H9 (cell line): ENCODE data around the gene FBXL7. TPM values are rescaled to one million over a fixed set of nuclear protein-coding genes. Genes with fewer than 3 reads are reported as not detected.

Experiments used
- DNase-seq: peaks from one replicate; pipeline ENCODE4 v3.0.0-alpha.2; 2017
- H2AFZ ChIP-seq: one replicate; pipeline ENCODE4 v1.6.1; 2013; ENCODE audit warnings: mild to moderate bottlenecking, low read length, control low read depth, moderate library complexity
- H2AK5ac ChIP-seq: 2 replicates; pipeline ENCODE4 v1.6.1; 2013; ENCODE audit warnings: low read length, control low read depth, mixed read lengths; ENCODE audit not compliant: insufficient read length
- H2BK120ac ChIP-seq: one replicate; pipeline ENCODE4 v1.6.1; 2013; ENCODE audit warnings: low read depth, mild to moderate bottlenecking, low read length, control low read depth, inconsistent platforms; ENCODE audit not compliant: poor library complexity, severe bottlenecking
- H2BK12ac ChIP-seq: 2 replicates; pipeline ENCODE4 v1.6.1; 2013; ENCODE audit warnings: low read length, control low read depth, mixed read lengths, low read depth; ENCODE audit not compliant: insufficient read length
- H2BK15ac ChIP-seq: 2 replicates; pipeline ENCODE4 v1.6.1; 2013; ENCODE audit warnings: low read depth, low read length, control low read depth
- H2BK20ac ChIP-seq: one replicate; pipeline ENCODE4 v1.6.1; 2013; ENCODE audit warnings: low read depth, mild to moderate bottlenecking, low read length, control low read depth, inconsistent platforms; ENCODE audit not compliant: poor library complexity, severe bottlenecking
- H2BK5ac ChIP-seq: 2 replicates; pipeline ENCODE4 v1.6.1; 2013; ENCODE audit warnings: low read length, control low read depth, mixed read lengths; ENCODE audit not compliant: insufficient read length
- H3K14ac ChIP-seq: 2 replicates; pipeline ENCODE4 v1.6.1; 2013; ENCODE audit warnings: low read length, control low read depth; ENCODE audit not compliant: insufficient read depth
- H3K18ac ChIP-seq: 2 replicates; pipeline ENCODE4 v1.6.1; 2013; ENCODE audit warnings: low read depth, mild to moderate bottlenecking, mixed read lengths, low read length, control low read depth; ENCODE audit not compliant: insufficient read length
- H3K23ac ChIP-seq: 2 replicates; pipeline ENCODE4 v1.6.1; 2013; ENCODE audit warnings: low read length, control low read depth, mixed read lengths, low read depth; ENCODE audit not compliant: insufficient read length
- H3K23me2 ChIP-seq: 2 replicates; pipeline ENCODE4 v1.6.1; 2013; ENCODE audit warnings: low read depth, mild to moderate bottlenecking, mixed read lengths, low read length, control low read depth; ENCODE audit not compliant: insufficient read length, poor library complexity, severe bottlenecking
- H3K27ac ChIP-seq: 2 replicates; pipeline ENCODE4 v1.5.1; 2013; ENCODE audit warnings: low read length, control low read depth, mixed read lengths, low read depth; ENCODE audit not compliant: insufficient read length
- H3K27me3 ChIP-seq: 2 replicates; pipeline ENCODE4 v1.6.1; 2013; ENCODE audit warnings: low read length, control low read depth, inconsistent platforms; ENCODE audit not compliant: insufficient read depth
- H3K4ac ChIP-seq: 2 replicates; pipeline ENCODE4 v1.6.1; 2013; ENCODE audit warnings: low read depth, mild to moderate bottlenecking, control low read depth, inconsistent platforms, low read length, moderate library complexity
- H3K4me1 ChIP-seq: 2 replicates; pipeline ENCODE4 v1.6.1; 2013; ENCODE audit warnings: low read length, control low read depth, inconsistent platforms; ENCODE audit not compliant: insufficient read depth
- H3K4me2 ChIP-seq: 2 replicates; pipeline ENCODE4 v1.6.1; 2013; ENCODE audit warnings: low read length, control low read depth, mixed read lengths; ENCODE audit not compliant: insufficient read length, insufficient read depth
- H3K56ac ChIP-seq: 2 replicates; pipeline ENCODE4 v1.6.1; 2013; ENCODE audit warnings: low read depth, mild to moderate bottlenecking, mixed read lengths, low read length, control low read depth; ENCODE audit not compliant: insufficient read length
- H3K79me1 ChIP-seq: 2 replicates; pipeline ENCODE4 v1.6.1; 2013; ENCODE audit warnings: low read depth, mild to moderate bottlenecking, moderate library complexity, low read length, control low read depth, inconsistent platforms; ENCODE audit not compliant: insufficient read depth, poor library complexity, severe bottlenecking
- H3K79me2 ChIP-seq: 2 replicates; pipeline ENCODE4 v1.6.1; 2013; ENCODE audit warnings: low read length, control low read depth, inconsistent platforms; ENCODE audit not compliant: insufficient read depth
- H3K9ac ChIP-seq: 2 replicates; pipeline ENCODE4 v1.6.1; 2013; ENCODE audit warnings: low read length, control low read depth, mixed read lengths; ENCODE audit not compliant: insufficient read length; ENCODE audit errors: extremely low read depth
- H3K9me3 ChIP-seq: one replicate; pipeline ENCODE4 v1.6.1; 2013; ENCODE audit warnings: low read depth, low read length, inconsistent platforms; ENCODE audit not compliant: control insufficient read depth
- H3T11ph ChIP-seq: one replicate; pipeline ENCODE4 v1.6.1; 2013; ENCODE audit warnings: mild to moderate bottlenecking, low read length, control low read depth, inconsistent platforms
- H4K20me1 ChIP-seq: one replicate; pipeline ENCODE4 v1.6.1; 2013; ENCODE audit not compliant: control insufficient read depth, insufficient read length, insufficient read depth
- H4K5ac ChIP-seq: 2 replicates; pipeline ENCODE4 v1.6.1; 2013; ENCODE audit warnings: low read depth, mild to moderate bottlenecking, mixed read lengths, low read length, control low read depth; ENCODE audit not compliant: insufficient read length
- H4K8ac ChIP-seq: replicated peaks from 2 replicates; pipeline ENCODE4 v1.6.1; 2013; ENCODE audit warnings: low read length, control low read depth, mixed read lengths, low read depth; ENCODE audit not compliant: insufficient read length
- H4K91ac ChIP-seq: 2 replicates; pipeline ENCODE4 v1.6.1; 2013; ENCODE audit warnings: low read depth, mild to moderate bottlenecking, moderate library complexity, mixed read lengths, low read length, control low read depth; ENCODE audit not compliant: insufficient read length
- H3K27ac Mint-ChIP-seq, 3 experiments: 2 replicates in 2 of 3; 3 replicates in 1 of 3; pipeline ENCODE4 v1.8.0; 2020 to 2021; ENCODE audit warnings: mixed read lengths in 3 of 3, mild to moderate bottlenecking in 1 of 3, moderate library complexity in 1 of 3
- H3K27me3 Mint-ChIP-seq: 2 replicates; pipeline ENCODE4 v1.8.0; 2021; ENCODE audit warnings: low read depth, mild to moderate bottlenecking, moderate library complexity, mixed read lengths
- H3K36me3 Mint-ChIP-seq, 3 experiments: 2 replicates in 2 of 3; 3 replicates in 1 of 3; pipeline ENCODE4 v1.8.0; 2020 to 2021; ENCODE audit warnings: low read depth in 3 of 3, mixed read lengths in 3 of 3; ENCODE audit not compliant: insufficient read depth in 1 of 3
- H3K4me1 Mint-ChIP-seq, 2 experiments: 2 replicates each; pipeline ENCODE4 v1.8.0; 2020; ENCODE audit warnings: mixed read lengths in 2 of 2
- H3K4me3 Mint-ChIP-seq, 2 experiments: 2 replicates in 1 of 2; 3 replicates in 1 of 2; pipeline ENCODE4 v1.8.0; 2020 to 2021; ENCODE audit warnings: mild to moderate bottlenecking in 2 of 2, mixed read lengths in 2 of 2, moderate library complexity in 1 of 2
- H3K9me3 Mint-ChIP-seq, 2 experiments: 2 replicates in 1 of 2; 3 replicates in 1 of 2; pipeline ENCODE4 v1.8.0; 2020; ENCODE audit warnings: mild to moderate bottlenecking in 2 of 2, mixed read lengths in 2 of 2, moderate library complexity in 1 of 2
- CTCF ChIP-seq: fragments of 200-600 bp; sonication (generic); conservative IDR thresholded peaks from 3 replicates; pipeline ENCODE4 v1.8.0; 2021; ENCODE audit warnings: antibody characterized with exemption, mild to moderate bottlenecking
- WGBS: extraction: QIAGEN DNeasy Blood & Tissue Kit; methylation state at CpG from one replicate; pipeline ENCODE4 v1.1.7; 2013; ENCODE audit warnings: missing lambda C conversion rate, low lambda C conversion rate, mixed read lengths; ENCODE audit not compliant: insufficient read length; ENCODE audit errors: extremely low coverage; 5-methylcytosine and 5-hydroxymethylcytosine counted together
- total RNA-seq: library from RNA; stranded (reverse); gene quantifications from 2 replicates; pipeline ENCODE4 v1.2.1, GENCODE V29; 2021

Gene FBXL7
- total RNA-seq, 1 experiment from 2014 or later = 14.6 TPM

GRCh38 chr5:15687401-15687800 lies 187.4 kb downstream of the FBXL7 start:
- H3K4ac ChIP-seq = no peak overlapping the region
- H3K4me1 ChIP-seq = peaks cover 5% of the 10 kb centered on the region; the same call in 1 of the 2 replicates
- no peak overlapping the region for H4K91ac ChIP-seq
- no peak overlapping the region for H3K4me2 ChIP-seq
- peaks cover 2% of the 10 kb centered on the region; the same call in 1 of the 2 replicates for H3K79me2 ChIP-seq
- H3K4me1 Mint-ChIP-seq = peaks cover 33 to 34% of the 10 kb centered on the region in 2 experiments
- H3K27me3 Mint-ChIP-seq = no peaks in the 10 kb centered on the region
- H3K18ac ChIP-seq = no peak overlapping the region
- 0 out of 5 replicates have a peak, but pooled peaks cover 0 to 2% of the 10 kb centered on the region in 2 experiments for H3K9me3 Mint-ChIP-seq
- H2BK5ac ChIP-seq = no peak overlapping the region
- no peak overlapping the region for H3K9ac ChIP-seq
- no peak overlapping the region for H4K5ac ChIP-seq
- H2BK20ac ChIP-seq = no peak overlapping the region
- H3K23ac ChIP-seq = no peak overlapping the region
- H4K8ac ChIP-seq = no peak overlapping the region
- H3K23me2 ChIP-seq = no peaks in the 10 kb centered on the region
- no peaks in the 10 kb centered on the region for H3K9me3 ChIP-seq
- 0 out of 7 replicates have a peak, but pooled peaks cover 0 to 1% (median 0%) of the 10 kb centered on the region in 3 experiments for H3K36me3 Mint-ChIP-seq
- H2BK120ac ChIP-seq = no peak overlapping the region
- H2BK12ac ChIP-seq = no peak overlapping the region
- H3K4me3 Mint-ChIP-seq = no peak overlapping the region
- no peak overlapping the region for H3K27ac ChIP-seq
- H3K27me3 ChIP-seq = no peaks in the 10 kb centered on the region
- H3T11ph ChIP-seq = no peak overlapping the region
- DNase-seq = no peak
- H4K20me1 ChIP-seq = no peaks in the 10 kb centered on the region
- no peak overlapping the region for H2BK15ac ChIP-seq
- H3K56ac ChIP-seq = no peak overlapping the region
- no peaks in the 10 kb centered on the region for H3K79me1 ChIP-seq
- H3K27ac Mint-ChIP-seq = no peak overlapping the region
- H3K14ac ChIP-seq = no peak overlapping the region
- H2AK5ac ChIP-seq = no peak overlapping the region
- no peak overlapping the region for H2AFZ ChIP-seq
- no peak for TF ChIP-seq CTCF
- no CpG with 5 or more reads among the region's 3 CpGs for WGBS
